ENCODE measurements around the gene MGMT.

- no peak for TF ChIP-seq POLR2A (IDR thresholded peaks at IDR 0.05; ENCODE audit: low read length)
- TF ChIP-seq GATA1 (IDR thresholded peaks at IDR 0.05; ENCODE audit: low read depth, low read length): no peak
These were observed 333.8 kb downstream of the MGMT start for GRCh38 chr10:129800796-129801340.

Data from erythroblast (primary cell).